Effector memory CD8-positive, alpha-beta T cell (primary cell): Measurements from ENCODE around the gene PTK7.

Experiments
- ATAC-seq: fragments of 150-1000 bp; cut with Tn5 transposase; replicated peaks from 2 replicates; pipeline ENCODE4 v1.10.0; 2021; ENCODE audit warnings: mild to moderate bottlenecking, moderate library complexity
- DNase-seq, 3 experiments: peaks; one replicate each; pipeline ENCODE4 v3.0.0; 2021
- H3K27ac Mint-ChIP-seq, 2 donors: one replicate each; pipeline ENCODE4 v1.8.0; 2022; ENCODE audit warnings: mild to moderate bottlenecking in 2 of 2, mixed read lengths in 2 of 2, moderate library complexity in 2 of 2
- H3K27me3 Mint-ChIP-seq, 2 donors: one replicate each; pipeline ENCODE4 v1.8.0; 2022; ENCODE audit warnings: mixed read lengths in 2 of 2
- H3K36me3 Mint-ChIP-seq: one replicate; pipeline ENCODE4 v1.8.0; 2022; ENCODE audit warnings: mild to moderate bottlenecking, moderate library complexity, mixed read lengths; ENCODE audit not compliant: insufficient read depth
- H3K4me1 Mint-ChIP-seq, 2 donors: one replicate each; pipeline ENCODE4 v1.8.0; 2022; ENCODE audit warnings: low read depth in 2 of 2, mixed read lengths in 2 of 2
- H3K4me3 Mint-ChIP-seq, 2 donors: one replicate each; pipeline ENCODE4 v1.8.0; 2022; ENCODE audit warnings: mild to moderate bottlenecking in 2 of 2, mixed read lengths in 2 of 2, moderate library complexity in 2 of 2
- H3K9me3 Mint-ChIP-seq, 2 donors: one replicate each; pipeline ENCODE4 v1.8.0; 2022; ENCODE audit warnings: mixed read lengths in 2 of 2

PTK7 gene

GRCh38 chr6:43082806-43083655, 6.9 kb downstream of the PTK7 start:
- no peak for ATAC-seq
- H3K4me3 Mint-ChIP-seq: no peak overlapping the region
- peaks cover 16 to 37% of the 10 kb centered on the region in 2 donors for H3K27me3 Mint-ChIP-seq
- no peak for DNase-seq
- no peaks in the 10 kb centered on the region for H3K4me1 Mint-ChIP-seq
- H3K36me3 Mint-ChIP-seq: no peaks in the 10 kb centered on the region
- peak overlapping the region in 1 of 2 donors; percentile 36 for H3K27ac Mint-ChIP-seq
- no peaks in the 10 kb centered on the region for H3K9me3 Mint-ChIP-seq

DNA sequence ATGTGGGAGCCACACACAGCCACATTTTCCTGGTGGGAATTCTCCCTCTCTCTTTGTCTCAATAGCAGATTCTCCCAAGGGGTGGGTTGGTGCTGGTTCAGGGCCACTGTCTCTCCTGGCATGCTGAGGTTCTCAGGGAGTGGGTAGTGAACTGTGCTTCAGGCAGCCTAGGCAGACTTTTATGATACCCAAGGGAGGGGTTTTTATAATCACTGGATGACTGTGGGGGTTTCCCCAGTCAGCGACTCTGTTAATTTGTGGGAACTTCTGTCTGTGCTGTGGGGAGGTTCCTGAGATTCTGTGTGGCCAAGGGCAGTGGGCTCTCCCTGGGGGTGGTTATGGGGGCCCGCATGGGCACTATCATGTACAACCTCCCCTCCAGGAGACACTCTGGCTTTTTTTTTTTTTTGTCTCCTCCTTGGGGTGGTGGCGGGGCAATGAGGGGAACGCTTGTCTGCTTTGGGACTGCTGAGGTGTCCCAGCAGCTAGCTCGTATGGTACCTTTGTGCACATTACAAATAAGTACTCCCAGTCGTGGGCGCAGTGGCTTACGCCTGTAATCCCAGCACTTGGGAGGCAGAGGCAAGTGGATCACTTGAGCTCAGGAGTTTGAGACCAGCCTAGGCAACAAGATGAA, 10.0 kb downstream of the PTK7 start:
- DNase-seq (no peak), ATAC-seq (no peak)
- Mint-ChIP-seq H3K27me3 (peaks cover 1 to 21% of the 10 kb centered on the region in 2 donors), H3K9me3 (no peaks in the 10 kb centered on the region), H3K36me3 (no peaks in the 10 kb centered on the region), H3K4me3 (no peak overlapping the region), H3K27ac (no peak overlapping the region), H3K4me1 (no peaks in the 10 kb centered on the region)

GRCh38 chr6:43088654-43089056, 12.5 kb downstream of the PTK7 start:
- Mint-ChIP-seq H3K27me3 (peaks cover 0 to 13% of the 10 kb centered on the region in 2 donors), H3K9me3 (no peaks in the 10 kb centered on the region), H3K27ac (no peak overlapping the region), H3K4me3 (no peak overlapping the region), H3K36me3 (no peaks in the 10 kb centered on the region), H3K4me1 (peaks cover 6 to 12% of the 10 kb centered on the region in 2 donors)
- DNase-seq (no peak), ATAC-seq (no peak)

- ATAC-seq (no peak), DNase-seq (no peak)
- no peaks in the 10 kb centered on the region for H3K9me3 Mint-ChIP-seq
- H3K4me3 Mint-ChIP-seq: no peak overlapping the region
- H3K27ac Mint-ChIP-seq: no peak overlapping the region
- peaks cover 6 to 18% of the 10 kb centered on the region in 2 donors for H3K4me1 Mint-ChIP-seq
- no peaks in the 10 kb centered on the region for H3K36me3 Mint-ChIP-seq
- peaks cover 0 to 5% of the 10 kb centered on the region in 2 donors for H3K27me3 Mint-ChIP-seq
Observed at GRCh38 chr6:43089467-43089866, 13.4 kb downstream of the PTK7 start.

DNA sequence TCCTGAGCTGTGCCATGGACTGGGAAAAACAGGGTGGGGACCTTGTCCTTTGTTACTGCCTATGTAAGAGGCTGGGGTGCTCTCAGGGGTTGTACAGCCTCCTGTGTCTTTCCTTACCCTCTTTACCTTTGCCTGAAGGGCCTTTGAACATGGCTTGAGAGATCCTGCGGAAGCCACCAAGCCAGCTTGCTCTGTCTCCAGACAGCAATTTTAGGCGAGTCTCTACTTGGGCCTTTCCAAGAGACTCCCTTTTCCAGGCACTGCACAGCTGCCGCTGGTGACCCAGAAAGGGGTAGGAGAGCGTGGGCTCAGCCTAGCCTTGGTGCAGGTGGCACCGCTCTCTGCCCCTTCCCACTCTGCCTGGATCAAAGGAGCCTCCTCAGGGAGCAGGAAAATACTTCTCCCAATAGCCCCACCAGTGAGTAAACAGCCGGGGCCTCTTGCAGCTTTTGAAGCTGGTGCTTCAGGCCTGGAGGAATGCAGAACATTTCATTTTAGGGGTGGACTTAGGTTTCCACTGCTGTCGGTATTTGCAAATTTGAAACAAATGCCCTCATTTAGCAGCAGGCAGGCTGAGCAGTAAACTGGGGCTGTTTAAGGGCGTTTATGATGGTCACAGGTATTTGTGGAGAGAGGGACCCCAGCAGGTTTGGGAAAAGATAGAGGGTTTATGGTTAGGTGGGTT, 13.9 kb downstream of the PTK7 start:
- H3K36me3 Mint-ChIP-seq: no peaks in the 10 kb centered on the region
- H3K9me3 Mint-ChIP-seq: no peaks in the 10 kb centered on the region
- H3K27me3 Mint-ChIP-seq: no peaks in the 10 kb centered on the region
- H3K4me3 Mint-ChIP-seq: no peak overlapping the region
- no peak overlapping the region for H3K27ac Mint-ChIP-seq
- DNase-seq (no peak), ATAC-seq (no peak)
- peaks cover 6 to 18% of the 10 kb centered on the region in 2 donors for H3K4me1 Mint-ChIP-seq

- no peak for ATAC-seq
- DNase-seq: no peak
- H3K27me3 Mint-ChIP-seq: no peaks in the 10 kb centered on the region
- no peaks in the 10 kb centered on the region for H3K36me3 Mint-ChIP-seq
- peaks cover 6 to 21% of the 10 kb centered on the region in 2 donors for H3K4me1 Mint-ChIP-seq
- H3K4me3 Mint-ChIP-seq: no peak overlapping the region
- no peaks in the 10 kb centered on the region for H3K9me3 Mint-ChIP-seq
- H3K27ac Mint-ChIP-seq: no peak overlapping the region
Observed at GRCh38 chr6:43090559-43090956, 14.4 kb downstream of the PTK7 start.

DNA sequence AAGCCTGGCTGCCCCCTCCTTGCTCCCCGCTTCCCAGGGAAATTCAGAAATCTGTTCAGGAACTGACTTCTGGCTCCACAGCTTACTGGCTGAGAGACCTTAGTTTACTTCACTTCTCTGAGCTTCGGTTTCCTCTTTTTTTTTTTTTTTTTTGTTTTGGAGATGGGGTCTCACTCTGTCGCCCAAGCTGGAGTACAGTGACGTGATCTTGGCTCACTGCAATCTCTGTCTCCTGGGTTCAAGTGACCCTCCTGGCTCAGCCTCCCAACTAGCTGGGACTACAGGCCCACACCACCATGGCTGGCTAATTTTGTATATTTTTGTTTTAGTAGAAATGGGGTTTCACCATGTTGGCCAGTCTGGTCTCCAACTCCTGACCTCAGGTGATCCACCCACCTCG, 14.9 kb downstream of the PTK7 start:
- H3K4me3 Mint-ChIP-seq: no peak overlapping the region
- no peaks in the 10 kb centered on the region for H3K9me3 Mint-ChIP-seq
- H3K4me1 Mint-ChIP-seq: peaks cover 6 to 25% of the 10 kb centered on the region in 2 donors
- ATAC-seq (no peak), DNase-seq (no peak)
- H3K36me3 Mint-ChIP-seq: no peaks in the 10 kb centered on the region
- H3K27me3 Mint-ChIP-seq: no peaks in the 10 kb centered on the region
- H3K27ac Mint-ChIP-seq: no peak overlapping the region

GRCh38 chr6:43091436-43091991, 15.4 kb downstream of the PTK7 start:
- Mint-ChIP-seq H3K9me3 (no peaks in the 10 kb centered on the region), H3K27me3 (no peaks in the 10 kb centered on the region), H3K36me3 (no peaks in the 10 kb centered on the region), H3K27ac (no peak overlapping the region), H3K4me3 (no peak overlapping the region), H3K4me1 (peaks cover 6 to 25% of the 10 kb centered on the region in 2 donors)
- no peak for DNase-seq
- ATAC-seq: no peak

DNA sequence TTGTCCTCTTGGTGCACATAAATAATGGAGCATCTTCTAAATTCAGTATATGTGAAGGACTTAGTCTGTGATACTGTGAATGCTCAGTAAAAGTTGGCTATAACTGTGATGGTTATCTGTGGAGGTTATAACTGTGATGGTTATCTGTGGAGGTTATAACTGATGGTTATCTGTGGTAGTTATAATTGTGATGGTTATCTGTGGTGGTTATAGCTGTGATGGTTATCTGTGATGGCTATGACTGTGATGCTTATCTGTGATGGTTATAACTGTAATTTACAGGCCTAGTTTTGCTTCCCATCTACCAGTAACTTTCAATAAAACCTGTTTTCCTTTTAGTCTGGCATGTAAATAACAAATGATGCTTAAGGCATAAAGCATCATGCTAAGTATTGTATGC, 16.5 kb downstream of the PTK7 start:
- DNase-seq (no peak), ATAC-seq (no peak)
- Mint-ChIP-seq H3K4me3 (no peak overlapping the region), H3K36me3 (no peaks in the 10 kb centered on the region), H3K4me1 (peaks cover 6 to 25% of the 10 kb centered on the region in 2 donors), H3K27ac (peak overlapping the region; percentile 12), H3K27me3 (no peaks in the 10 kb centered on the region), H3K9me3 (no peaks in the 10 kb centered on the region)

GRCh38 chr6:43093436-43094289, 17.5 kb downstream of the PTK7 start:
- DNase-seq: no peak
- Mint-ChIP-seq H3K4me3 (peak overlapping the region; percentile 17 to 32), H3K9me3 (no peaks in the 10 kb centered on the region), H3K4me1 (peaks cover 6 to 25% of the 10 kb centered on the region in 2 donors), H3K36me3 (no peaks in the 10 kb centered on the region), H3K27ac (no peak overlapping the region), H3K27me3 (no peaks in the 10 kb centered on the region)
- no peak for ATAC-seq

DNA sequence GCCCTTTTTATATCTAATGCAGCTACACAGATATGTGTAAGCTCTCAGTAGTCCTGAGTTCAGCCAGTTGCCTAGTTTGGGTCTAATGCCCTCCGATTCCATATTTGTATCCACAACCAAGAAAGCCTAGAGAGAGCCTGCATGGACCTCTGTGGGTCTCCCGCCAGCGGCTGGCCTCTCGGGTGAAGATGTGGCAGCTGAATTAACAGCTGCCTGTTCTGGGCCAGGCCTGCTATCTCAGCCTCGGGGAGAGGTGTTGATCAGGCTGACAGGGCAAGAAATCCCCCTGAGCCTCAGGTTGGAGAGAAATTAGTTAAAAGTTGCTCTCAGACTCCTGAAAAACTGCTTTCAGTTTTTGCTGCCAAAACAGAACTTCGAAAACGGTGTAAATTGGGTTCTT, 19.8 kb downstream of the PTK7 start:
- H3K36me3 Mint-ChIP-seq: no peaks in the 10 kb centered on the region
- ATAC-seq (no peak), DNase-seq (no peak)
- no peaks in the 10 kb centered on the region for H3K9me3 Mint-ChIP-seq
- no peak overlapping the region for H3K4me3 Mint-ChIP-seq
- peak overlapping the region in 1 of 2 donors; percentile 31 for H3K27ac Mint-ChIP-seq
- H3K4me1 Mint-ChIP-seq: peaks cover 6 to 25% of the 10 kb centered on the region in 2 donors
- no peaks in the 10 kb centered on the region for H3K27me3 Mint-ChIP-seq

GRCh38 chr6:43096451-43097097, 20.5 kb downstream of the PTK7 start:
- no peaks in the 10 kb centered on the region for H3K27me3 Mint-ChIP-seq
- H3K4me3 Mint-ChIP-seq: no peak overlapping the region
- peaks cover 6 to 25% of the 10 kb centered on the region in 2 donors for H3K4me1 Mint-ChIP-seq
- H3K27ac Mint-ChIP-seq: no peak overlapping the region
- DNase-seq (no peak), ATAC-seq (no peak)
- no peaks in the 10 kb centered on the region for H3K36me3 Mint-ChIP-seq
- no peaks in the 10 kb centered on the region for H3K9me3 Mint-ChIP-seq
